Mucosa of stomach (tissue), 1 donor: ENCODE results near the gene RHOJ.
"Not testable (repeated sequence)": the region's sequence is repeated elsewhere in the genome, so short reads cannot be mapped to it uniquely, and the experiment has no call there.

Source experiments
- H3K27me3 ChIP-seq: one replicate; pipeline ENCODE4 v1.7.0; 2013; ENCODE audit warnings: mild to moderate bottlenecking, low read length; ENCODE audit not compliant: control insufficient read depth, insufficient read depth
- H3K36me3 ChIP-seq: one replicate; pipeline ENCODE4 v1.7.0; 2013; ENCODE audit warnings: low read length; ENCODE audit not compliant: control insufficient read depth, insufficient read depth
- H3K4me1 ChIP-seq: one replicate; pipeline ENCODE4 v1.7.0; 2013; ENCODE audit warnings: mild to moderate bottlenecking, low read length; ENCODE audit not compliant: control insufficient read depth, insufficient read depth
- H3K4me3 ChIP-seq: one replicate; pipeline ENCODE4 v1.7.0; 2013; ENCODE audit warnings: low read length
- H3K9ac ChIP-seq: one replicate; pipeline ENCODE4 v1.7.0; 2013; ENCODE audit warnings: mild to moderate bottlenecking, low read length, moderate library complexity
- H3K9me3 ChIP-seq: one replicate; pipeline ENCODE4 v1.7.0; 2013; ENCODE audit warnings: mild to moderate bottlenecking, low read length, moderate library complexity; ENCODE audit not compliant: control insufficient read depth
- donor health status: Pancreatic carcinoma.

The RHOJ gene

DNA sequence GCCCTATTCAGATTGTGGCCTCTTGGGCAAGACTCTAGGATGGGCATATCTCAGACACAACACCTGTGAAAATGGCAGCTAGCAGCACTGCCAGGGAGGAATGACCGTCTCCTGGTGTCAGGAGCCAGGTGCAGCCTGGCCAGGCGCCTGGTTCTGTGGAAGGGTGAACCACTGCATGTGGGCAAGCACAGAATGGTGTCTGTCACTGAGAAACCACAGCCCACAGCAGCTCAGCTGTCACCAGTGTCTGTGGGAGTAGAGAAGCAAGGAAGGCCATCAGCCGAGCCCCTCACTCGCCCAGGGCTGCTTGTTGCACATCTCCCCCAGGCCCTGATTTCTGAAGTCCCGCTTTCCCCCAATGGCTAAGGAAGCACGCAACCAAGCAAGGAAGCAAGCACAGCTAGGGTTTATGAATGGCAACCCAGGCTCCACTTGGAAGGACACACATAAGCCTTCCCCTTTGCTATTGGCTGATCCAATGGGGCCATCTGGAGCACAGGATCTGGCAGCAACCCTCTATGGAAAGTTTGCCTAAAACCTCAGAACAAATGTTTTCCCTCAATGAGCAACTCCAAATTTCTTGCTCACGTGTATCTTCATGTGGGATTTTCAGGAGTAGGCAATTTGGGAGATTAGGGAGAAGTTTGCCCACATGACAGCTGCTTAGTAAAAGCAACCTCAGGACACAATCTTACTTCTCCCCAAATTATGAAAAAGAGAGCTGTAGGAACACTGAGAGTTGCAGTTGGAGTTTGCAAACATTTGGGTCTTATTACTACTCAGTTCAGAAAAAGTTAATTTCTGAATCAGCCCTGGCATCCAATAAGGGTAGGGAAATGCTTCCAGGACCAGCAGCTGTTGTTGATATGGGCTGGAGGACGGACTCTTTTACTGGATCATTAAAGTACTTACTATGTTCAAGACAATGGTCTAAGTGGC is 69.7 kb downstream of the RHOJ start:
- Histone ChIP-seq H3K4me1 (no peaks in the 10 kb centered on the region), H3K9me3 (no peaks in the 10 kb centered on the region), H3K27me3 (no peaks in the 10 kb centered on the region), H3K4me3 (no peak overlapping the region), H3K9ac (no peak overlapping the region), H3K36me3 (no peaks in the 10 kb centered on the region)

GRCh38 chr14:63275611-63276010 is 71.4 kb downstream of the RHOJ start:
- H3K4me3 ChIP-seq = no peak overlapping the region
- H3K36me3 ChIP-seq = no peaks in the 10 kb centered on the region
- H3K9me3 ChIP-seq = no peaks in the 10 kb centered on the region
- H3K27me3 ChIP-seq = no peaks in the 10 kb centered on the region
- H3K9ac ChIP-seq = no peak overlapping the region
- H3K4me1 ChIP-seq = no peaks in the 10 kb centered on the region

- Histone ChIP-seq H3K4me3 (no peak overlapping the region), H3K27me3 (no peaks in the 10 kb centered on the region), H3K36me3 (no peaks in the 10 kb centered on the region), H3K4me1 (no peaks in the 10 kb centered on the region), H3K9me3 (no peaks in the 10 kb centered on the region), H3K9ac (no peak overlapping the region)
Observed at GRCh38 chr14:63276016-63276415, 71.8 kb downstream of the RHOJ start.

GRCh38 chr14:63276492-63277342 is 72.5 kb downstream of the RHOJ start:
- Histone ChIP-seq H3K9ac (no peak overlapping the region), H3K27me3 (no peaks in the 10 kb centered on the region), H3K4me3 (no peak overlapping the region), H3K36me3 (no peaks in the 10 kb centered on the region), H3K4me1 (no peaks in the 10 kb centered on the region), H3K9me3 (no peaks in the 10 kb centered on the region)

GRCh38 chr14:63277591-63278183 is 73.4 kb downstream of the RHOJ start:
- no peaks in the 10 kb centered on the region for H3K36me3 ChIP-seq
- H3K27me3 ChIP-seq = no peaks in the 10 kb centered on the region
- H3K9me3 ChIP-seq = no peaks in the 10 kb centered on the region
- no peaks in the 10 kb centered on the region for H3K4me1 ChIP-seq
- H3K4me3 ChIP-seq = no peak overlapping the region
- H3K9ac ChIP-seq = no peak overlapping the region

DNA sequence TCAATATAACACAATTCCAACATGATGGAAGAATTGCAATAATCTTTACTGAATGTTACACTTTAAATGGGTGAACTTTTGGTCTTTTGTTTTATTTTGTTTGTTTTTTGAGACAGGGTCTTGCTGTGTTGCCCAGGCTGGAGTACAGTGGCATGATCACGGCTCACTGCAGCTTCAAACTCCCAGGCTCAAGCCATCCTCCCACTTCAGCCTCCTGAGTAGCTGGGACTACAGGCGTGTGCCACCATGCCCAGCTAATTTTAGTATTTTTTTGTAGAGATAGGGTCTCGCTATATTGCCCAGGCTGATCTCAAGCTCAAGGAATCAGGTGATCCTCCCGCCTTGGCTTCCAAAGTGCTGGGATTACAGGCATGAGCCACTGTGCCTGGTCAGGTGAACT is 75.7 kb downstream of the RHOJ start:
- H3K27me3 ChIP-seq, H3K36me3 ChIP-seq, H3K9me3 ChIP-seq: not testable (repeated sequence)

GRCh38 chr14:63282997-63283883 is 79.0 kb downstream of the RHOJ start:
- Histone ChIP-seq H3K4me3 (no peak overlapping the region), H3K9ac (no peak overlapping the region), H3K36me3 (no peaks in the 10 kb centered on the region), H3K9me3 (no peaks in the 10 kb centered on the region), H3K27me3 (no peaks in the 10 kb centered on the region), H3K4me1 (no peaks in the 10 kb centered on the region)

More for the DNA sequence above, 75.7 kb downstream of the RHOJ start:
- not testable (repeated sequence) for H3K4me3 ChIP-seq, H3K4me1 ChIP-seq, H3K9ac ChIP-seq

- no peak overlapping the region for H3K9ac ChIP-seq
- H3K36me3 ChIP-seq = no peaks in the 10 kb centered on the region
- H3K4me3 ChIP-seq = no peak overlapping the region
- H3K9me3 ChIP-seq = no peaks in the 10 kb centered on the region
- no peaks in the 10 kb centered on the region for H3K4me1 ChIP-seq
- H3K27me3 ChIP-seq = no peaks in the 10 kb centered on the region
Observed at GRCh38 chr14:63283884-63284248, 79.6 kb downstream of the RHOJ start.

GRCh38 chr14:63286071-63286470 is 81.8 kb downstream of the RHOJ start:
- no peaks in the 10 kb centered on the region for H3K4me1 ChIP-seq
- H3K27me3 ChIP-seq = no peaks in the 10 kb centered on the region
- H3K9me3 ChIP-seq = no peaks in the 10 kb centered on the region
- no peak overlapping the region for H3K4me3 ChIP-seq
- H3K36me3 ChIP-seq = no peaks in the 10 kb centered on the region
- no peak overlapping the region for H3K9ac ChIP-seq

- no peaks in the 10 kb centered on the region for H3K36me3 ChIP-seq
Observed at GRCh38 chr14:63287666-63288483, 83.6 kb downstream of the RHOJ start.

GRCh38 chr14:63288853-63289252 is 84.6 kb downstream of the RHOJ start:
- Histone ChIP-seq H3K9ac (no peak overlapping the region), H3K4me1 (no peaks in the 10 kb centered on the region), H3K27me3 (no peaks in the 10 kb centered on the region), H3K4me3 (no peak overlapping the region), H3K9me3 (no peaks in the 10 kb centered on the region), H3K36me3 (no peaks in the 10 kb centered on the region)

More at GRCh38 chr14:63287666-63288483, 83.6 kb downstream of the RHOJ start:
- Histone ChIP-seq H3K4me1 (no peaks in the 10 kb centered on the region), H3K9ac (no peak overlapping the region), H3K27me3 (no peaks in the 10 kb centered on the region), H3K4me3 (no peak overlapping the region), H3K9me3 (no peaks in the 10 kb centered on the region)
